GM12878 (cell line): ENCODE results near the gene RNF115. TPM values are rescaled to one million over a fixed set of nuclear protein-coding genes. Genes with fewer than 3 reads are reported as not detected.
A peak's percentile ranks its signal among the peaks of the same experiment; 100 is the strongest.

ENCODE experiments used
- ASH2L ChIP-seq: fragments of 300-600, 200-600 bp; sonication (generic); IDR thresholded peaks from 2 replicates; pipeline ENCODE4 v1.6.1; 2017; ENCODE audit warnings: low read depth, mild to moderate bottlenecking, borderline replicate concordance
- ATF3 ChIP-seq: IDR thresholded peaks from 2 replicates; pipeline ENCODE4 v1.6.1; 2011; ENCODE audit warnings: low read depth, mild to moderate bottlenecking, low read length, moderate library complexity, borderline replicate concordance; ENCODE audit errors: extremely low read depth
- ATF7 ChIP-seq: fragments of 450-650 bp; IDR thresholded peaks from 2 replicates; pipeline ENCODE4 v1.6.1; 2016; ENCODE audit warnings: low read depth, mild to moderate bottlenecking
- BACH1 ChIP-seq: fragments of 450-650 bp; IDR thresholded peaks from 2 replicates; pipeline ENCODE4 v1.6.1; 2017; ENCODE audit warnings: mild to moderate bottlenecking, borderline replicate concordance
- CREM ChIP-seq: IDR thresholded peaks from 2 replicates; pipeline ENCODE4 v1.6.1; 2014; ENCODE audit warnings: antibody characterized with exemption, low read depth
- HCFC1 ChIP-seq: fragments of 150-350 bp; IDR thresholded peaks from 2 replicates; pipeline ENCODE4 v1.6.1; 2014; ENCODE audit warnings: low read length
- HDGF ChIP-seq: fragments of 450-650 bp; IDR thresholded peaks from 2 replicates; pipeline ENCODE4 v1.6.1; 2016; ENCODE audit warnings: antibody characterized with exemption
- HSF1 ChIP-seq: fragments of 150-350 bp; IDR thresholded peaks from 2 replicates; pipeline ENCODE4 v1.6.1; 2014; ENCODE audit warnings: mild to moderate bottlenecking, low read depth, low read length
- IKZF2 ChIP-seq, 2 experiments: fragments of 450-650 bp; IDR thresholded peaks; 2 replicates each; pipeline ENCODE4 v1.6.1; 2017; ENCODE audit warnings: mild to moderate bottlenecking in 2 of 2, moderate library complexity in 2 of 2
- KDM1A ChIP-seq: fragments of 200-600 bp; sonication (generic); IDR thresholded peaks from 2 replicates; pipeline ENCODE4 v1.6.1; 2016; ENCODE audit warnings: borderline replicate concordance
- MLLT1 ChIP-seq: fragments of 450-650 bp; IDR thresholded peaks from 2 replicates; pipeline ENCODE4 v1.6.1; 2016; ENCODE audit warnings: mild to moderate bottlenecking
- PKNOX1 ChIP-seq: fragments of 450-650 bp; IDR thresholded peaks from 2 replicates; pipeline ENCODE4 v1.6.1; 2016; ENCODE audit warnings: mild to moderate bottlenecking
- POLR2A ChIP-seq: IDR thresholded peaks from 2 replicates; pipeline ENCODE4 v1.6.1; 2011; ENCODE audit warnings: low read depth, mild to moderate bottlenecking, low read length
- REST ChIP-seq: IDR thresholded peaks from 2 replicates; pipeline ENCODE4 v1.6.1; 2012; ENCODE audit warnings: mild to moderate bottlenecking, low read depth, low read length
- RFX5 ChIP-seq: IDR thresholded peaks from 2 replicates; pipeline ENCODE4 v1.6.1; 2011; ENCODE audit warnings: low read depth, low read length, improper control_type of control experiment
- SMAD1 ChIP-seq: fragments of 450-650 bp; IDR thresholded peaks from 2 replicates; pipeline ENCODE4 v1.6.1; 2018; ENCODE audit warnings: mild to moderate bottlenecking, low read depth; ENCODE audit not compliant: partially characterized antibody
- TAF1 ChIP-seq: IDR thresholded peaks from 2 replicates; pipeline ENCODE4 v1.6.1; 2011; ENCODE audit warnings: mild to moderate bottlenecking, low read depth, low read length, borderline replicate concordance
- USF2 ChIP-seq: IDR thresholded peaks from 2 replicates; pipeline ENCODE4 v1.6.1; 2011; ENCODE audit warnings: low read depth, low read length, improper control_type of control experiment, borderline replicate concordance
- ZNF217 ChIP-seq: fragments of 450-650 bp; IDR thresholded peaks from 2 replicates; pipeline ENCODE4 v1.6.1; 2017; ENCODE audit warnings: antibody characterized with exemption, mild to moderate bottlenecking
- ZNF622 ChIP-seq: fragments of 450-650 bp; IDR thresholded peaks from 2 replicates; pipeline ENCODE4 v1.6.1; 2017; ENCODE audit warnings: mild to moderate bottlenecking, inconsistent platforms
- ZZZ3 ChIP-seq: IDR thresholded peaks from 2 replicates; pipeline ENCODE4 v1.6.1; 2011; ENCODE audit warnings: low read depth; ENCODE audit not compliant: control insufficient read depth, insufficient read length
- polyA plus RNA-seq, 11 experiments: library from polyadenylated mRNA; depleted of rRNA in 4 of 11; unstranded in 6 of 11; stranded (reverse) in 5 of 11; fragments of >200 nt; fragmentation: Nextera tagmentation in 4 of 11; fragmentation: Illumina TruSeq in 1 of 11; extraction: Ambion mirVana in 4 of 11; extraction: Trizol in 1 of 11; gene quantifications; 1 replicate in 1 of 11; 2 replicates in 10 of 11; pipeline versions ENCODE4 v1.2.1 to v1.2.3, GENCODE V29; 2011 to 2016; ENCODE audit warnings: inconsistent platforms in 2 of 11, missing spikeins in 2 of 11, low read depth in 1 of 11
- total RNA-seq, 4 experiments: library from RNA; depleted of rRNA in 3 of 4; stranded (reverse); fragments of >200 nt in 3 of 4; fragmentation: Illumina TruSeq in 1 of 4; extraction: Trizol in 1 of 4; gene quantifications; 2 replicates each; pipeline versions ENCODE4 v1.2.1 to v1.2.3, GENCODE V29; 2013 to 2021

The RNF115 gene
- total and polyA plus RNA-seq, 10 of the 15 experiments (the other 5 are each of a cell fraction or from before 2014, with no cell fraction given), result 3.4 to 22.0 (median 12.9) TPM

- TF ChIP-seq ASH2L, result peak; percentile 54; the same call in 1 of the 2 replicates
- TF ChIP-seq HDGF, result peak; percentile 51; the same call in 1 of the 2 replicates
- no peak for TF ChIP-seq KDM1A
- no peak for TF ChIP-seq HSF1
- TF ChIP-seq SMAD1, result no peak
- TF ChIP-seq CREM, result peak; percentile 64
- peak; percentile 68 for TF ChIP-seq PKNOX1
- TF ChIP-seq ZZZ3, result no peak
- no peak for TF ChIP-seq MLLT1
- TF ChIP-seq ZNF622, result no peak
- TF ChIP-seq POLR2A, result peak; percentile 91
- peak; percentile 94 for TF ChIP-seq TAF1
- TF ChIP-seq BACH1, result peak; percentile 82
- no peak; the same call in 1 of the 2 replicates for TF ChIP-seq HCFC1
- peak; percentile 59 to 64; a peak in 3 of 4 replicates for TF ChIP-seq IKZF2 (IDR thresholded peaks at IDR 0.05)
- TF ChIP-seq ZNF217, result 0 out of 2 replicates have a peak, but pooled peaks have one; percentile 32
- TF ChIP-seq RFX5, result no peak
- TF ChIP-seq USF2, result no peak; the same call in none of the 2 replicates
- no peak for TF ChIP-seq REST
- no peak for TF ChIP-seq ATF3
- TF ChIP-seq ATF7, result peak; percentile 27; the same call in 1 of the 2 replicates
Measured at GRCh38 chr1:145823565-145824498, at the start of gene RNF115, which contains the start of gene POLR3C (continued).
